PC-3 (cell line): ENCODE data around the gene DYNC1I1.
A peak's percentile ranks its signal among the peaks of the same experiment; 100 is the strongest.

Experiments
- CTCF ChIP-seq: fragments of 300-600 bp; sonication (generic); conservative IDR thresholded peaks from 2 replicates; pipeline ENCODE4 v1.5.1; 2017; ENCODE audit warnings: antibody characterized with exemption, low read depth, mild to moderate bottlenecking, low read length
- EZH2 ChIP-seq: fragments of 300-600 bp; sonication (generic); IDR thresholded peaks from one replicate; pipeline ENCODE4 v1.6.1; 2017; ENCODE audit warnings: antibody characterized with exemption, mild to moderate bottlenecking, low read length; ENCODE audit not compliant: unreplicated experiment

DNA sequence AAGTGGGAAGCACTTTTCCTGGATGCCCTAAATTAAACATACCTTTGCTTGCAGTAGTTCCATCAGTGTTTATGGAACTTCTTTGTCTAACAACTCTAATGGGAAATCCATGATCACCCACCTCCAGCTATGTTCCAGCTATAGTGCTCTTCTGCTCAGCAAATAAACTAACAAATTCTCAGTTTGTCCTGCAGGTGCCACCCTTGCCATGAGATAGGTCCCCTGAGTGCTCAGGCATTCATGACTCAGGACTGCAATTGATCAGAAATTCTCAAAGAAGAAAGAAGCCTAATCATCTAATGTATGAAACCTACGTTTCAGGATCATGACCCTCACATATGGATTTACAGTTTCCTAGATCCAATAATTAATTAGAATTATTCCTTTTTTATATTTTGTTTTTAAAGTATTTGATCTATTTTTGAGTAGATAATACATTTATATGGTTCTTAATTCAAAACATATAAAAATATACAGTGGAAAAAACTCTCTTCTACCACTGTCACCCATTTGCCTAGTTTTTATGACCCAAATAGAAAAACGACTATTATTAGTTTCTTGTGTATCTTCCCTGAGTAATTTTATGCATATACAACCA lies 48.7 kb upstream of the DYNC1I1 start:
- peak; percentile 73 for TF ChIP-seq CTCF
- TF ChIP-seq EZH2: no peak
